OCI-LY3 (cell line): ENCODE data around the gene RTL10.

Source experiments
- EZH2phosphoT487 ChIP-seq: fragments of 200-600 bp; shearing (Covaris generic); IDR thresholded peaks from 2 replicates; pipeline ENCODE4 v1.6.1; 2018; ENCODE audit warnings: antibody characterized with exemption, mixed run types, low read depth
- TF ChIP-seq, protein P1 (sequence below): fragments of 200-600, 300-600 bp; sonication (generic); IDR thresholded peaks from 2 replicates; pipeline ENCODE4 v1.5.1; 2014; ENCODE audit warnings: antibody characterized with exemption, low read length, low read depth

DNA sequence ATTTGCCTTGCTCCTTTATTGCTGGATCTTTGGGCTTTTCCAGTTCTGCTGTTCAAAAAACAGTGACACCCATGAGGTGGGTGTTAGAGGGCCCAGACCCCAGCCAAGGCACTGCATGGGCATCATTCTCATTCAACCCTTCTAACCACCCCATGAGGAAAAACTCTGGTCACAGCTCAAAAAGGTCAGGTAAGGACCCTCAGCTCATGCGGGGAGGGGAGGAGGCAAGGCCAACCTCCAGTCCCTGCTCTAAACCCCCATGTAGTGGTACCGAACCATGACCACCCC is 7.4 kb downstream of the RTL10 start:
- TF ChIP-seq, protein P1, sequence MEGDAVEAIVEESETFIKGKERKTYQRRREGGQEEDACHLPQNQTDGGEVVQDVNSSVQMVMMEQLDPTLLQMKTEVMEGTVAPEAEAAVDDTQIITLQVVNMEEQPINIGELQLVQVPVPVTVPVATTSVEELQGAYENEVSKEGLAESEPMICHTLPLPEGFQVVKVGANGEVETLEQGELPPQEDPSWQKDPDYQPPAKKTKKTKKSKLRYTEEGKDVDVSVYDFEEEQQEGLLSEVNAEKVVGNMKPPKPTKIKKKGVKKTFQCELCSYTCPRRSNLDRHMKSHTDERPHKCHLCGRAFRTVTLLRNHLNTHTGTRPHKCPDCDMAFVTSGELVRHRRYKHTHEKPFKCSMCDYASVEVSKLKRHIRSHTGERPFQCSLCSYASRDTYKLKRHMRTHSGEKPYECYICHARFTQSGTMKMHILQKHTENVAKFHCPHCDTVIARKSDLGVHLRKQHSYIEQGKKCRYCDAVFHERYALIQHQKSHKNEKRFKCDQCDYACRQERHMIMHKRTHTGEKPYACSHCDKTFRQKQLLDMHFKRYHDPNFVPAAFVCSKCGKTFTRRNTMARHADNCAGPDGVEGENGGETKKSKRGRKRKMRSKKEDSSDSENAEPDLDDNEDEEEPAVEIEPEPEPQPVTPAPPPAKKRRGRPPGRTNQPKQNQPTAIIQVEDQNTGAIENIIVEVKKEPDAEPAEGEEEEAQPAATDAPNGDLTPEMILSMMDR = no peak
- no peak for TF ChIP-seq EZH2phosphoT487
